Fibroblast of lung (primary cell): ENCODE data around the gene RANBP3. TPM values are rescaled to one million over a fixed set of nuclear protein-coding genes. Genes with fewer than 3 reads are reported as not detected.
A peak's percentile ranks its signal among the peaks of the same experiment; 100 is the strongest.

Source experiments
- DNase-seq, 2 donors: peaks; one replicate each; pipeline versions ENCODE4 v3.0.0 to v3.0.0-alpha.2; 2010; ENCODE audit warnings: low read depth in 2 of 2
- H2AFZ ChIP-seq: 2 replicates; pipeline ENCODE4 v1.5.1; 2012; ENCODE audit warnings: low read length, control low read depth, inconsistent platforms
- H3K27ac ChIP-seq: 2 replicates; pipeline ENCODE4 v1.5.1; 2011; ENCODE audit warnings: low read length, control low read depth; ENCODE audit not compliant: insufficient read depth
- H3K27me3 ChIP-seq: 2 replicates; pipeline ENCODE4 v1.5.1; 2011; ENCODE audit warnings: mild to moderate bottlenecking, low read length; ENCODE audit not compliant: control insufficient read depth, insufficient read depth
- H3K36me3 ChIP-seq: 2 replicates; pipeline ENCODE4 v1.5.1; 2011; ENCODE audit warnings: low read length; ENCODE audit not compliant: control insufficient read depth, insufficient read depth
- H3K4me1 ChIP-seq: 2 replicates; pipeline ENCODE4 v1.5.1; 2011; ENCODE audit warnings: low read length; ENCODE audit not compliant: control insufficient read depth, insufficient read depth; ENCODE audit errors: extremely low read depth
- H3K4me2 ChIP-seq: 2 replicates; pipeline ENCODE4 v1.5.1; 2011; ENCODE audit warnings: low read length, control low read depth; ENCODE audit not compliant: insufficient read depth; ENCODE audit errors: extremely low read depth
- H3K4me3 ChIP-seq, 4 experiments: fragments of 200-600 bp in 1 of 4; sonication (generic) in 1 of 4; replicated peaks in 1 of 4; 2 replicates each; pipeline ENCODE4 v1.5.1; 2011 to 2016; ENCODE audit warnings: low read length in 4 of 4, low read depth in 3 of 4, mild to moderate bottlenecking in 3 of 4, control low read depth in 2 of 4, inconsistent platforms in 1 of 4, mixed read lengths in 1 of 4; ENCODE audit not compliant: insufficient read depth in 1 of 4; ENCODE audit errors: control extremely low read depth in 1 of 4
- H3K79me2 ChIP-seq: 2 replicates; pipeline ENCODE4 v1.5.1; 2012; ENCODE audit warnings: mild to moderate bottlenecking, low read length, inconsistent platforms; ENCODE audit not compliant: control insufficient read depth, insufficient read depth
- H3K9ac ChIP-seq: 2 replicates; pipeline ENCODE4 v1.5.1; 2011; ENCODE audit warnings: mild to moderate bottlenecking, low read length, control low read depth; ENCODE audit not compliant: insufficient read depth
- H3K9me3 ChIP-seq: 2 replicates; pipeline ENCODE4 v1.5.1; 2012; ENCODE audit warnings: low read depth, low read length; ENCODE audit not compliant: control insufficient read depth, insufficient read depth
- H4K20me1 ChIP-seq: 2 replicates; pipeline ENCODE4 v1.5.1; 2011; ENCODE audit warnings: low read length; ENCODE audit not compliant: control insufficient read depth, insufficient read depth; ENCODE audit errors: extremely low read depth
- EZH2 ChIP-seq: IDR thresholded peaks from 2 replicates; pipeline ENCODE4 v1.5.1; 2012; ENCODE audit warnings: low read length, control low read depth, mild to moderate bottlenecking; ENCODE audit errors: missing control alignments
- polyA plus RNA-seq, 2 donors: library from polyadenylated mRNA; depleted of rRNA in 1 of 2; stranded (reverse) in 1 of 2; unstranded in 1 of 2; fragments of >200 nt; gene quantifications; 2 replicates each; pipeline ENCODE4 v1.2.1, GENCODE V29; 2011 to 2012; ENCODE audit warnings: missing spikeins in 1 of 2
- total RNA-seq: library from RNA; depleted of rRNA; stranded (reverse); fragments of >200 nt; gene quantifications from 2 replicates; pipeline ENCODE4 v1.2.1, GENCODE V29; 2014
- TF ChIP-seq, protein P1 (sequence below), 2 donors: IDR thresholded peaks in 1 of 2; conservative IDR thresholded peaks in 1 of 2; 1 replicate in 1 of 2; 2 replicates in 1 of 2; pipeline ENCODE4 v1.5.1; 2011 to 2012; ENCODE audit warnings: low read length in 2 of 2, control low read depth in 1 of 2, inconsistent platforms in 1 of 2, low read depth in 1 of 2, mild to moderate bottlenecking in 1 of 2

RANBP3 gene
- total and polyA plus RNA-seq, 2 donors (not counting 1 experiment from before 2014, with no cell fraction given) = 39.8 to 59.4 TPM

DNA sequence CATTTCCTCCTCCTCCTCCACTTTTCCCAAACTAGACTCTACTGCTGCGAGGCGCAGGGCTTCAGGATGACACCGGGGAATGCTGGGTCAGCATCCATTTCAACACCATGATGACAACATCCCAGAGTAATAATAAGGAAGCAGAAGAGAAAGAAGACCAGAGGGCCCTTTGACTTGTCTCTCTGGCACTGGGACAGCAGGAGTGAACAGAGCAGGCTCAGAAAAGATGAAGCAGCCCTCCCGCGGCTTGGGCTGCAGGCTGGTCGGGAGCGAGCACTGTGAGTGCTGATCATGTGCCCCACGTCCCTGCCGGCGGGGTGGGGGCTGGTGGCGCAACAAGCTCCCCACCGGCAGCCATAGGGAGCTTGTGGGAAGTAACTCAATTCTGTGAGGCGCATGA, 30.5 kb downstream of the RANBP3 start:
- no peak overlapping the region for H3K4me2 ChIP-seq
- DNase-seq = peak; percentile 43 to 80
- H3K9ac ChIP-seq = peak overlapping the region; percentile 5
- peaks cover 56% of the 10 kb centered on the region for H3K79me2 ChIP-seq
- no peak overlapping the region for H2AFZ ChIP-seq
- peaks cover 20% of the 10 kb centered on the region for H3K4me1 ChIP-seq
- no peak overlapping the region for H3K4me3 ChIP-seq
- no peaks in the 10 kb centered on the region for H3K27me3 ChIP-seq
- H3K9me3 ChIP-seq = no peaks in the 10 kb centered on the region
- TF ChIP-seq, protein P1, sequence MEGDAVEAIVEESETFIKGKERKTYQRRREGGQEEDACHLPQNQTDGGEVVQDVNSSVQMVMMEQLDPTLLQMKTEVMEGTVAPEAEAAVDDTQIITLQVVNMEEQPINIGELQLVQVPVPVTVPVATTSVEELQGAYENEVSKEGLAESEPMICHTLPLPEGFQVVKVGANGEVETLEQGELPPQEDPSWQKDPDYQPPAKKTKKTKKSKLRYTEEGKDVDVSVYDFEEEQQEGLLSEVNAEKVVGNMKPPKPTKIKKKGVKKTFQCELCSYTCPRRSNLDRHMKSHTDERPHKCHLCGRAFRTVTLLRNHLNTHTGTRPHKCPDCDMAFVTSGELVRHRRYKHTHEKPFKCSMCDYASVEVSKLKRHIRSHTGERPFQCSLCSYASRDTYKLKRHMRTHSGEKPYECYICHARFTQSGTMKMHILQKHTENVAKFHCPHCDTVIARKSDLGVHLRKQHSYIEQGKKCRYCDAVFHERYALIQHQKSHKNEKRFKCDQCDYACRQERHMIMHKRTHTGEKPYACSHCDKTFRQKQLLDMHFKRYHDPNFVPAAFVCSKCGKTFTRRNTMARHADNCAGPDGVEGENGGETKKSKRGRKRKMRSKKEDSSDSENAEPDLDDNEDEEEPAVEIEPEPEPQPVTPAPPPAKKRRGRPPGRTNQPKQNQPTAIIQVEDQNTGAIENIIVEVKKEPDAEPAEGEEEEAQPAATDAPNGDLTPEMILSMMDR (conservative IDR thresholded peaks at IDR 0.05 in 1 of 2, IDR thresholded peaks at IDR 0.05 in 1 of 2; ENCODE audit: low read depth in 1 of 2, low read length in 2 of 2) = no peak
- TF ChIP-seq EZH2 = no peak
- H3K36me3 ChIP-seq = peaks cover 6% of the 10 kb centered on the region
- no peaks in the 10 kb centered on the region for H4K20me1 ChIP-seq
- peak overlapping the region; percentile 27 for H3K27ac ChIP-seq

DNA sequence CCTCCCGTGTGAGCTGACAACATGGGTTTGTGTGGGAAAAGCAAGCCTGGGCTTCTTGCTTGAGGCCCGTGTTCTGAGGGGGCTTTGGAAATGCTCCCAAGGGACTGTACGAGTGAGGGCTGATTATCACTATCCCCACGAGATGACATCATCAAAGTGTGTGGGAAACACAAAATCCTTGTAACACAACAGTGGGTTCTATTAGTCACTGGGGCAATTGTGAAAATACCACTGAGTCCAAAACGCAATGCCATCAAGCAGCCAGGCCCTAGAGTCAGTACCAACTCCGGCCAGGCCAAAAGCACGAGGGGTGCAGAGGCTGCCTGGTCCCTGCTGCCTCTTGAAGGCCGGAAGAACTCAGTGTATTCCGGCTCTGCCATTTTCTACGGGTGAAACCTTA, 34.3 kb downstream of the RANBP3 start:
- H4K20me1 ChIP-seq = no peaks in the 10 kb centered on the region
- no peak overlapping the region for H3K9ac ChIP-seq
- H3K9me3 ChIP-seq = no peaks in the 10 kb centered on the region
- H3K4me1 ChIP-seq = peaks cover 18% of the 10 kb centered on the region
- H2AFZ ChIP-seq = no peak overlapping the region
- peak; percentile 52 to 65 for DNase-seq
- H3K27me3 ChIP-seq = no peaks in the 10 kb centered on the region
- H3K79me2 ChIP-seq = peaks cover 30% of the 10 kb centered on the region
- H3K27ac ChIP-seq = peak overlapping the region; percentile 46
- H3K4me2 ChIP-seq = peak overlapping the region; percentile 16
- no peak for TF ChIP-seq EZH2
- TF ChIP-seq, protein P1 (conservative IDR thresholded peaks at IDR 0.05 in 1 of 2, IDR thresholded peaks at IDR 0.05 in 1 of 2; ENCODE audit: low read depth in 1 of 2, low read length in 2 of 2) = no peak
- peaks cover 6% of the 10 kb centered on the region for H3K36me3 ChIP-seq
- H3K4me3 ChIP-seq = no peak overlapping the region

DNA sequence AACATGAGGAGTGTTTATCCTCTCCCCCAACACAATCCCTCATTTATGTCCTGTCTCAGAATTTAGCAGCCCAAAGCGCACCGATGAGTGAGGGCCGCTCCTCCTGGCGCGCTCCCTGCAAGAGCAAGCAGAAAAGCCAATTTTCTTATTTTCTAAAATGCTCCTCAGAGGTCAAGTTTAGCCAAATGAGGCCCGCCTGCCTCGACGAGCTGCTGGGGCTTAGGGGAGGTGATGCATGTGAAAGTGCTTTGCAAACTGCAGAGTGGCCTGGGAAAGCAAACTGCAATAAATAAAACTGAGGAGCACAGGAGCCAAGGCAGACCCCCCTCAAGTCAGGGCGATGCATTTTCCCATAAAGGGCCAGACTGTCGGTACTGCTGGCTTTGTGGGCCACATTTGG, 34.9 kb downstream of the RANBP3 start:
- Histone ChIP-seq H3K36me3 (peaks cover 6% of the 10 kb centered on the region), H2AFZ (no peak overlapping the region), H3K9ac (no peak overlapping the region), H3K9me3 (no peaks in the 10 kb centered on the region), H3K27me3 (no peaks in the 10 kb centered on the region), H4K20me1 (no peaks in the 10 kb centered on the region), H3K4me2 (no peak overlapping the region), H3K79me2 (peaks cover 30% of the 10 kb centered on the region), H3K27ac (peak overlapping the region; percentile 46), H3K4me1 (peaks cover 18% of the 10 kb centered on the region), H3K4me3 (no peak overlapping the region)
- no peak for DNase-seq
- TF ChIP-seq EZH2 = no peak
- TF ChIP-seq, protein P1 (conservative IDR thresholded peaks at IDR 0.05 in 1 of 2, IDR thresholded peaks at IDR 0.05 in 1 of 2; ENCODE audit: low read depth in 1 of 2, low read length in 2 of 2) = no peak
